ENCODE measurements around the gene ZC3H12C.

The ZC3H12C gene

DNA sequence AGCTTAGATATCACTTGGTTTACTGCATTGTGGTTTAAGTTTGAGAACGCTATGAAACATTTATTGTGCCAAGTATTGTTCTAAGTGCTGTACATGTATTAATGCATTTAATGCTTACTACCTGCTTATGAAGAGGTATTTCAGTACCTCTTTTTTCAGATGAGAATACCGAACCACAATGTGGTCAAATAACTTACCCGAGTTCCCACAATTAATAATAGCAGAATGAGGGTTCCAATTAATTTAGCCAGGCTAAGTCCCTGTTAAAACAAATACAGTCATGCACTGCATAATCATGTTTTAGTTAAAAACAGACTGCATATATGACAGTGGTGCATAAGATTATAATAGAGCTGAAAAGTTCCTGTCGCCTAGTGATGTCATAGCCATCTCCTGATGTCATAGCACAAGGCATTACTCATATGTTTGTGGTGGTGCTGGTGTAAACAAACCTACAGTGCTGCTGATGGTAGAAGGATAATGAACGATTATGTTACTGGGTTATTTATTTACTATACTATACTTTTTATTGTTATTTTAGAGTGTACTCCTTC lies 4.3 kb downstream of the ZC3H12C start:
- H3K4me2 ChIP-seq (ENCODE audit: low read length), result no peak overlapping the region
- no peak overlapping the region for H2BK5ac ChIP-seq (ENCODE audit: low read length)
- H3K79me1 ChIP-seq (ENCODE audit: low read length), result no peaks in the 10 kb centered on the region
- H3K56ac ChIP-seq (ENCODE audit: low read length), result no peak overlapping the region
- H3K27ac ChIP-seq (ENCODE audit: low read depth, low read length), result no peak overlapping the region
- H3K36me3 ChIP-seq (ENCODE audit: control insufficient read depth, insufficient read depth, low read length), result no peaks in the 10 kb centered on the region
- H3K79me2 ChIP-seq (ENCODE audit: control insufficient read depth, insufficient read depth, low read length), result peaks cover 7% of the 10 kb centered on the region
- H2BK120ac ChIP-seq (ENCODE audit: low read depth, low read length), result no peak overlapping the region
- H3K4ac ChIP-seq (ENCODE audit: low read depth, low read length), result no peak overlapping the region
- H3K4me1 ChIP-seq (ENCODE audit: control insufficient read depth, low read depth, low read length), result no peaks in the 10 kb centered on the region
- no peak overlapping the region for H2AK5ac ChIP-seq (ENCODE audit: low read length)
- H3K23ac ChIP-seq (ENCODE audit: low read length), result no peak overlapping the region
- no peak for DNase-seq
- no peak overlapping the region for H3K18ac ChIP-seq (ENCODE audit: low read length)
- H4K8ac ChIP-seq (ENCODE audit: low read depth, low read length), result no peak overlapping the region
- H3K27me3 ChIP-seq (ENCODE audit: insufficient read depth, low read length, poor library complexity), result no peaks in the 10 kb centered on the region
- no peak overlapping the region for H4K5ac ChIP-seq (ENCODE audit: low read length)
- no peak overlapping the region for H3K4me3 ChIP-seq (ENCODE audit: low read length)
- WGBS (ENCODE audit: extremely low coverage, insufficient coverage, low lambda C conversion rate), result no CpG with 5 or more reads among the region's 5 CpGs
- no peak overlapping the region for H2BK15ac ChIP-seq (replicated peaks; ENCODE audit: low read depth)
- H3K9ac ChIP-seq (ENCODE audit: low read length), result no peak overlapping the region

DNA sequence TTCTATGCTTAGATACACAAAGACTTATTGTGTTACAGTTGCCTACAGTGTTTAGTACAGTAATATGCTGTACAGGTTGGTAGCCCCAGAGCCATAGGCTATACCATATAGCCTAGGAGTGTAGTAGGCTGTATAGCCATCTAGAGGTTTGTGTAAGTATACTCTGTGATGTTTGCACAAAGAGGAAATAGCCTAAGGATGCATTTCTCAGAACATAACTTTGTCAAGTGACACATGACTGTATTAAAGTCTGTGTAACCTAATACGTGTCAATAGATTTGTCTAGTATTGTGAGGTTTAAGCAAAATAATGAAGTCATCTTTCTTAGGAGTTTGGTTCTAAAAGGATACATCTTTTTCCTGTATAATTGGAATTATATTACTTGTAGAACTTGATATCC lies 5.5 kb downstream of the ZC3H12C start:
- Histone ChIP-seq H3K4ac (ENCODE audit: low read depth, low read length) (no peak overlapping the region), H3K4me1 (ENCODE audit: control insufficient read depth, low read depth, low read length) (no peaks in the 10 kb centered on the region), H2BK5ac (ENCODE audit: low read length) (no peak overlapping the region), H4K8ac (ENCODE audit: low read depth, low read length) (no peak overlapping the region), H3K56ac (ENCODE audit: low read length) (no peak overlapping the region), H2BK120ac (ENCODE audit: low read depth, low read length) (no peak overlapping the region), H4K5ac (ENCODE audit: low read length) (no peak overlapping the region), H3K18ac (ENCODE audit: low read length) (no peak overlapping the region), H3K4me2 (ENCODE audit: low read length) (no peak overlapping the region), H2AK5ac (ENCODE audit: low read length) (no peak overlapping the region), H3K27ac (ENCODE audit: low read depth, low read length) (no peak overlapping the region), H3K4me3 (ENCODE audit: low read length) (no peak overlapping the region), H3K36me3 (ENCODE audit: control insufficient read depth, insufficient read depth, low read length) (no peaks in the 10 kb centered on the region), H3K79me1 (ENCODE audit: low read length) (no peaks in the 10 kb centered on the region), H2BK15ac (replicated peaks; ENCODE audit: low read depth) (no peak overlapping the region), H3K79me2 (ENCODE audit: control insufficient read depth, insufficient read depth, low read length) (peaks cover 7% of the 10 kb centered on the region), H3K23ac (ENCODE audit: low read length) (no peak overlapping the region), H3K27me3 (ENCODE audit: insufficient read depth, low read length, poor library complexity) (no peaks in the 10 kb centered on the region), H3K9ac (ENCODE audit: low read length) (no peak overlapping the region)
- DNase-seq, result no peak
- no CpG with 5 or more reads among the region's 1 CpG for WGBS (ENCODE audit: extremely low coverage, insufficient coverage, low lambda C conversion rate)

DNA sequence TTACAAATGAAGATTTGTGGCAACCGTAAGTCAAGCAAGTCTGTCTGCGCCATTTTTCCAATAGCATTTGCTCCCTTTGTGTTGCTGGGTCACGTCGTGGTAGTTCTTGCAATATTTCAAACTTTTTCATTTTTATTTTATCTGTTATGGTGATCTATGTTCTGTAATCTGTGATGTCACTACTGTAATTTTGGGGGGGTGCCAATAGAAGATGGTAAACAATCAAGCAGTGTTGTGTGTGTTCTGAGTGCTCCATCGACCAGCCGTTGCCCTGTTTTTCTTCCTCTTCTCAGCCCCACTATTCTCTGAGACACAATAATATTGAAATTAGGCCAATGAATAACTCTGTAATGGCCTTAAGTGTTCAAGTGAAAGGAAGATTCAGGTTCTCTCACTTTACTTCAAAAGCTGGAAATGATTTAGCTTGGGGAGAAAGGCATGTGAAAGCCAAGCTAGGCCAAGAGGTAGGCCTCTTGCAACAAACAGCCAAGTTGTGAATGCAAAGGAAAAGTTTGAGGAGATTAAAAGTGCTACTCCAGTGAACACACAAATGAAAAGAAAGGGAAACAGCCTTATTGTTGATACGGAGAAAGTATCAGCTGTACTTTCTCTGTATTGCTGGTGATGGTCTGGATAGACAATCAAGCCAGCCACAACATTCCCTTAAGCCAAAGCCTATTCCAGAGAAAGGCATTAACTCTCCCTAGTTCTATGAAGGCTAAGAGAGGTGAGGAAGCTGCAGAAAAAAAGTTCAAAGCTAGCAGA lies 7.5 kb downstream of the ZC3H12C start:
- no peak overlapping the region for H3K9ac ChIP-seq (ENCODE audit: low read length)
- H3K4me1 ChIP-seq (ENCODE audit: control insufficient read depth, low read depth, low read length), result no peaks in the 10 kb centered on the region
- DNase-seq, result no peak
- H2AK5ac ChIP-seq (ENCODE audit: low read length), result no peak overlapping the region
- H2BK120ac ChIP-seq (ENCODE audit: low read depth, low read length), result no peak overlapping the region
- H3K79me1 ChIP-seq (ENCODE audit: low read length), result no peaks in the 10 kb centered on the region
- no peak overlapping the region for H4K5ac ChIP-seq (ENCODE audit: low read length)
- no peak overlapping the region for H3K4me2 ChIP-seq (ENCODE audit: low read length)
- H3K4ac ChIP-seq (ENCODE audit: low read depth, low read length), result no peak overlapping the region
- WGBS (ENCODE audit: extremely low coverage, insufficient coverage, low lambda C conversion rate), result no CpG with 5 or more reads among the region's 7 CpGs
- no peaks in the 10 kb centered on the region for H3K27me3 ChIP-seq (ENCODE audit: insufficient read depth, low read length, poor library complexity)
- H3K56ac ChIP-seq (ENCODE audit: low read length), result no peak overlapping the region
- H4K8ac ChIP-seq (ENCODE audit: low read depth, low read length), result no peak overlapping the region
- H3K18ac ChIP-seq (ENCODE audit: low read length), result no peak overlapping the region
- H3K79me2 ChIP-seq (ENCODE audit: control insufficient read depth, insufficient read depth, low read length), result peaks cover 6% of the 10 kb centered on the region
- no peak overlapping the region for H3K23ac ChIP-seq (ENCODE audit: low read length)
- H3K36me3 ChIP-seq (ENCODE audit: control insufficient read depth, insufficient read depth, low read length), result no peaks in the 10 kb centered on the region
- no peak overlapping the region for H3K4me3 ChIP-seq (ENCODE audit: low read length)
- H2BK5ac ChIP-seq (ENCODE audit: low read length), result no peak overlapping the region
- H3K27ac ChIP-seq (ENCODE audit: low read depth, low read length), result no peak overlapping the region
- no peak overlapping the region for H2BK15ac ChIP-seq (replicated peaks; ENCODE audit: low read depth)

DNA sequence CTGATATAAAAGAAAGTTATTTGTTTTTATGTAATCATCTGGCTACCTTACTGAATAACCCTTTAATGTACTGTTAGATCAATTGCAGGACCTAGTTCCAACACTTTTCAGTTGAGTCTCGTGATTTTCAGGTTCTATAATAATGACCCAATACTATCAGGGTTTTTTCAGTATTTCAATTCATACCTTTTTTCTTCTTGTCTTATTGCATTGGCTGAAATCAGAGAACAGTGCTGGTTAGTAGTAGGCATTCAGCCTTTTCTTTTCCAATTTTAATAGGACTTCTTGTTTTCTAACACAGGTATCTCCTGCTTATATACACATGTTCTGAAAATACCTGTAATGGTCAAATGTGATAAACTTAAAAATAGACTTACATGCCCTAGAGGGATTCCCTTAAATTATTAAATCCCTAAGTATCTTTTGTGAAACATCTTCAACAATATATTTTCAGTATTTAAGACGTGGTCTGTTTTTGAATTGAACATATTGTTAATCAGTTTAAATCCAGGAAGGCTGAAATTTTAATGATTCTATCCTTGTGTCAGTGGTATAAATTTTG lies 13.6 kb downstream of the ZC3H12C start:
- Histone ChIP-seq H4K5ac (ENCODE audit: low read length) (no peak overlapping the region), H3K4me2 (ENCODE audit: low read length) (no peak overlapping the region), H3K23ac (ENCODE audit: low read length) (no peak overlapping the region), H3K18ac (ENCODE audit: low read length) (no peak overlapping the region), H3K36me3 (ENCODE audit: control insufficient read depth, insufficient read depth, low read length) (no peaks in the 10 kb centered on the region), H3K27me3 (ENCODE audit: insufficient read depth, low read length, poor library complexity) (no peaks in the 10 kb centered on the region), H3K4me3 (ENCODE audit: low read length) (no peak overlapping the region), H4K8ac (ENCODE audit: low read depth, low read length) (no peak overlapping the region), H2BK15ac (replicated peaks; ENCODE audit: low read depth) (no peak overlapping the region), H3K4ac (ENCODE audit: low read depth, low read length) (no peak overlapping the region), H2BK120ac (ENCODE audit: low read depth, low read length) (no peak overlapping the region), H3K27ac (ENCODE audit: low read depth, low read length) (no peak overlapping the region), H3K79me1 (ENCODE audit: low read length) (no peaks in the 10 kb centered on the region), H3K4me1 (ENCODE audit: control insufficient read depth, low read depth, low read length) (no peaks in the 10 kb centered on the region), H2BK5ac (ENCODE audit: low read length) (no peak overlapping the region), H3K9ac (ENCODE audit: low read length) (no peak overlapping the region), H3K79me2 (ENCODE audit: control insufficient read depth, insufficient read depth, low read length) (no peaks in the 10 kb centered on the region), H2AK5ac (ENCODE audit: low read length) (no peak overlapping the region), H3K56ac (ENCODE audit: low read length) (no peak overlapping the region)
- WGBS (ENCODE audit: extremely low coverage, insufficient coverage, low lambda C conversion rate), result no CpG with 5 or more reads among the region's 2 CpGs
- no peak for DNase-seq

DNA sequence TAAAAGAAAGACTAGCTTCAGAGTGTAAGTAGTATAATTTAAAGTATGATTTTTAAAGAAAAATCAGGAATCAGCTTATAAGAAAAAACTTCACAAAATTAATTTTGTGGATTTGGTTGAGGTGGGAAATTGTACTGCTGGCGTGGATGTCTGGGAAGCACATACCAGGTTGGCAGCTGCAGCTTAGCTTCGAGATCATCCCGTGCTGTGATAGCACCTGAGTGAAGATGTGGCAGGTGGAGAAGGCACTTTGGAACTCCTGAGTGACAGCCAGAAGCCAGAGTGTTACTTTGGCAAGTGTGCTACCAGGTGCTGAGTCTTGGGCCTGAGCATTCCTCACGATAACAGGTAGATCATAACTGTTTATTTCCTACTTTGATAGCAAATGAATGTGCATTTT lies 17.7 kb downstream of the ZC3H12C start:
- Histone ChIP-seq H3K9ac (ENCODE audit: low read length) (no peak overlapping the region), H3K36me3 (ENCODE audit: control insufficient read depth, insufficient read depth, low read length) (no peaks in the 10 kb centered on the region), H3K4me1 (ENCODE audit: control insufficient read depth, low read depth, low read length) (no peaks in the 10 kb centered on the region), H3K79me1 (ENCODE audit: low read length) (no peaks in the 10 kb centered on the region), H3K56ac (ENCODE audit: low read length) (no peak overlapping the region), H2BK120ac (ENCODE audit: low read depth, low read length) (no peak overlapping the region), H3K4me3 (ENCODE audit: low read length) (no peak overlapping the region), H3K18ac (ENCODE audit: low read length) (no peak overlapping the region), H3K4me2 (ENCODE audit: low read length) (no peak overlapping the region), H3K27me3 (ENCODE audit: insufficient read depth, low read length, poor library complexity) (no peaks in the 10 kb centered on the region), H4K8ac (ENCODE audit: low read depth, low read length) (no peak overlapping the region), H3K23ac (ENCODE audit: low read length) (no peak overlapping the region), H2AK5ac (ENCODE audit: low read length) (no peak overlapping the region), H2BK5ac (ENCODE audit: low read length) (no peak overlapping the region), H3K4ac (ENCODE audit: low read depth, low read length) (no peak overlapping the region), H3K27ac (ENCODE audit: low read depth, low read length) (no peak overlapping the region), H4K5ac (ENCODE audit: low read length) (no peak overlapping the region), H3K79me2 (ENCODE audit: control insufficient read depth, insufficient read depth, low read length) (no peaks in the 10 kb centered on the region), H2BK15ac (replicated peaks; ENCODE audit: low read depth) (no peak overlapping the region)
- no CpG with 5 or more reads among the region's 4 CpGs for WGBS (ENCODE audit: extremely low coverage, insufficient coverage, low lambda C conversion rate)
- no peak for DNase-seq
